Neural cell (in vitro differentiated cells): Measurements from ENCODE around the gene TSACC. TPM values are rescaled to one million over a fixed set of nuclear protein-coding genes. Genes with fewer than 3 reads are reported as not detected.

Experiments used
- H2AFZ ChIP-seq: fragments of 200-600, 300-800 bp; sonication (generic), shearing (Covaris generic); 2 replicates; pipeline ENCODE4 v1.6.0; 2014; ENCODE audit warnings: low read depth, mild to moderate bottlenecking, antibody characterized with exemption, low read length, moderate library complexity
- H3F3A ChIP-seq: fragments of 200-600 bp; shearing (Covaris generic); 2 replicates; pipeline ENCODE4 v1.6.1; 2016; ENCODE audit warnings: mild to moderate bottlenecking, moderate library complexity, mixed read lengths, antibody characterized with exemption, low read length; ENCODE audit not compliant: insufficient read depth, poor library complexity, severe bottlenecking
- H3K27ac ChIP-seq: fragments of 200-600, 300-800 bp; sonication (generic), shearing (Covaris generic); 2 replicates; pipeline ENCODE4 v1.5.1; 2014; ENCODE audit warnings: mild to moderate bottlenecking, low read length, moderate library complexity
- H3K27me3 ChIP-seq: fragments of 300-800, 200-600 bp; sonication (generic), shearing (Covaris generic); 2 replicates; pipeline ENCODE4 v1.6.0; 2014; ENCODE audit warnings: mild to moderate bottlenecking, low read depth, low read length, moderate library complexity; ENCODE audit not compliant: insufficient read depth
- H3K36me3 ChIP-seq: fragments of 300-800, 200-600 bp; sonication (generic), shearing (Covaris generic); 2 replicates; pipeline ENCODE4 v1.5.1; 2014; ENCODE audit warnings: mild to moderate bottlenecking, antibody characterized with exemption, low read length, moderate library complexity; ENCODE audit not compliant: insufficient read depth
- H3K4me2 ChIP-seq: fragments of 300-800, 200-600 bp; sonication (generic), shearing (Covaris generic); 2 replicates; pipeline ENCODE4 v1.6.0; 2014; ENCODE audit warnings: mild to moderate bottlenecking, low read length
- H3K4me3 ChIP-seq: fragments of 300-800, 200-600 bp; sonication (generic), shearing (Covaris generic); 2 replicates; pipeline ENCODE4 v1.5.1; 2014; ENCODE audit warnings: mild to moderate bottlenecking, low read length, moderate library complexity
- H3K79me2 ChIP-seq: fragments of 200-600 bp; shearing (Covaris generic); replicated peaks from 2 replicates; pipeline ENCODE4 v1.6.0; 2014; ENCODE audit warnings: mild to moderate bottlenecking, low read length, moderate library complexity; ENCODE audit not compliant: insufficient read depth
- H3K9ac ChIP-seq: fragments of 300-800, 200-600 bp; sonication (generic), shearing (Covaris generic); 2 replicates; pipeline ENCODE4 v1.6.1; 2016; ENCODE audit warnings: mild to moderate bottlenecking, low read length, mixed read lengths
- H3K9me2 ChIP-seq: fragments of 200-600 bp; shearing (Covaris generic); 2 replicates; pipeline ENCODE4 v1.6.1; 2016; ENCODE audit warnings: mild to moderate bottlenecking, low read length, mixed read lengths; ENCODE audit not compliant: insufficient read depth
- H3K9me3 ChIP-seq: fragments of 200-600, 300-800 bp; sonication (generic), shearing (Covaris generic); 2 replicates; pipeline ENCODE4 v1.6.1; 2016; ENCODE audit warnings: mild to moderate bottlenecking, mixed run types, low read length, moderate library complexity, mixed read lengths
- H4K20me1 ChIP-seq: fragments of 200-600 bp; shearing (Covaris generic); 2 replicates; pipeline ENCODE4 v1.6.1; 2016; ENCODE audit warnings: mild to moderate bottlenecking, mixed run types; ENCODE audit not compliant: insufficient read depth
- EP300 ChIP-seq: fragments of 450-650 bp; conservative IDR thresholded peaks from 2 replicates; pipeline ENCODE4 v1.6.1; 2014; ENCODE audit warnings: antibody characterized with exemption, mild to moderate bottlenecking, moderate library complexity; ENCODE audit not compliant: poor library complexity, severe bottlenecking
- EZH2 ChIP-seq: fragments of 200-600, 300-800 bp; shearing (Covaris generic), sonication (generic); IDR thresholded peaks from 2 replicates; pipeline ENCODE4 v1.6.1; 2014; ENCODE audit warnings: antibody characterized with exemption, low read length, borderline replicate concordance, mild to moderate bottlenecking; ENCODE audit not compliant: insufficient read depth, poor library complexity, severe bottlenecking
- MXI1 ChIP-seq: fragments of 450-650 bp; conservative IDR thresholded peaks from 2 replicates; pipeline ENCODE4 v1.6.1; 2014; ENCODE audit warnings: antibody characterized with exemption, mild to moderate bottlenecking; ENCODE audit not compliant: poor library complexity, severe bottlenecking
- POLR2AphosphoS5 ChIP-seq: IDR thresholded peaks from 2 replicates; pipeline ENCODE4 v1.6.1; 2012
- RAD21 ChIP-seq: fragments of 450-650 bp; conservative IDR thresholded peaks from 2 replicates; pipeline ENCODE4 v1.6.1; 2014; ENCODE audit warnings: antibody characterized with exemption, mild to moderate bottlenecking, moderate library complexity
- REST ChIP-seq: IDR thresholded peaks from 2 replicates; pipeline ENCODE4 v1.6.1; 2012; ENCODE audit warnings: borderline replicate concordance
- SMC3 ChIP-seq: fragments of 450-650 bp; conservative IDR thresholded peaks from 2 replicates; pipeline ENCODE4 v1.6.1; 2014; ENCODE audit warnings: antibody characterized with exemption, mild to moderate bottlenecking, moderate library complexity; ENCODE audit not compliant: poor library complexity
- TAF1 ChIP-seq: IDR thresholded peaks from 2 replicates; pipeline ENCODE4 v1.6.1; 2012; ENCODE audit warnings: low read depth
- polyA plus RNA-seq: library from polyadenylated mRNA; depleted of rRNA; stranded (reverse); fragments of >200 nt; gene quantifications from 2 replicates; pipeline ENCODE4 v1.2.3, GENCODE V29; 2014
- TF ChIP-seq, protein P1 (sequence below): fragments of 450-650 bp; IDR thresholded peaks from 2 replicates; pipeline ENCODE4 v1.5.1; 2014; ENCODE audit warnings: antibody characterized with exemption, mild to moderate bottlenecking, moderate library complexity; ENCODE audit not compliant: poor library complexity, severe bottlenecking

TSACC gene
- polyA plus RNA-seq, 1 donor from 2014 or later = not detected

DNA sequence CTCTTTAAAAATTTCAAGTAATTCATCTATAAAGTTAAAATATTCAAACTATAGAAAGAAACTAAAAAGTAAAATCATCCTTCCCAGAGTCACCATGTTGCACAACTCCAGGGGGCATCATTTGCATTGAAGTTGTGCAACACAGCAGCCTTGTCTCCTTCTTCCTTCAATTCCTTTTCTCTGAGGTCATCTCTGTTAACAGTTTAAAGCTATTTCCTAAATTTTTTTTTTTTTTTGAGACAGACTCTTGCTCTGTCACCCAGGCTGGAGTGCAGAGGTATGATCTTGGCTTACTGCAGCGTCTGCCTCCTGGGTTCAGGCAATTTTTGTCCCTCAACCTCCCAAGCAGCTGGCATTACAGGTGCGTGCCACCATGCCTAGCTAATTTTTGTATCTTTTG is 37.8 kb downstream of the TSACC start:
- no peaks in the 10 kb centered on the region for H3K9me3 ChIP-seq
- H3K4me2 ChIP-seq = no peak overlapping the region
- H3K9ac ChIP-seq = no peak overlapping the region
- H3K4me3 ChIP-seq = no peak overlapping the region
- TF ChIP-seq EZH2 = no peak
- no peak overlapping the region for H3K27ac ChIP-seq
- H4K20me1 ChIP-seq = no peaks in the 10 kb centered on the region
- no peaks in the 10 kb centered on the region for H3K36me3 ChIP-seq
- H3K27me3 ChIP-seq = peaks cover 15% of the 10 kb centered on the region
- no peaks in the 10 kb centered on the region for H3K9me2 ChIP-seq
- no peaks in the 10 kb centered on the region for H3F3A ChIP-seq
- H2AFZ ChIP-seq = no peak overlapping the region
- H3K79me2 ChIP-seq = no peaks in the 10 kb centered on the region

DNA sequence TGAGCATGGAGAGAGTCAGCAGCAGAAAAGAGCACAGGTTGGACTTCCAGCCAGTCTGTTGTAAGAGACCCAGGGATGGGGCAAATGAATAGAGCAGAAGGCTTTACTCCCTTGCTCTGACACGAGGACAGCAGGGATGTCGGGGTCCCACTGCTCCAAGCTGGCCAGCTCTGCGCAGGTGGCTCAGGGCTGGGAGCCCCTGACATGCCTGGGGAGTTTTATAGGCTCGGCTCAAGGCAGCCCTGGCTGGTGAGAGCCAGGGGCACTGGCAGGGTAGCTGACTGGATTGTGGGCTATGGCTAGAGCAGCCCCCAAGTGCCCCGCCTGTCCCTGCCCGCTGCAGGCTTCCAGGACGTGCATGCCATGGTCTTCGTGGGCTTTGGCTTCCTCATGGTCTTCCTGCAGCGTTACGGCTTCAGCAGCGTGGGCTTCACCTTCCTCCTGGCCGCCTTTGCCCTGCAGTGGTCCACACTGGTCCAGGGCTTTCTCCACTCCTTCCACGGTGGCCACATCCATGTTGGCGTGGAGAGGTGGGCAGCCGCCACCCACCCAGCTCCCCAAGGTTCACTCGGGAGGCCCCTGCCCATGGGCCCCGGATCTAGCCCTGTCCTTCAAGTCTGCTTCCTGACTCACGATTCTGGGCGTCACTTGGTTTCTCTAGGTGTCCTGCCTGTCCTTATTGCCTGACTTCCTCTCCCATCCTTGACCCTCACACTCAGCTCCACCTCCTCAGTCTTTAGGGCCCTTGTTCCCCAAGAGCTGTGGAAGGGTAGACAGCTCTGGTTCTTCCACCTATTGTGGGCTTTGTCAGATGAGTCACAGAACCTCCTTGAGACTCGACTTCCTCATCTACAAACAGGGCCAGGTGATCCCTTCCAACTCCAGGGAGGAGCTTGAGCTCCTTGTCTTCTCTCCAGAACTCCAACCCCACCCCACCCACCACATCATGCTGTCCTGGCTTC is 38.9 kb downstream of the TSACC start:
- Histone ChIP-seq H3K9me3 (no peaks in the 10 kb centered on the region), H3K79me2 (no peaks in the 10 kb centered on the region), H3F3A (no peaks in the 10 kb centered on the region), H3K4me3 (no peak overlapping the region), H3K9me2 (no peaks in the 10 kb centered on the region), H3K27ac (no peak overlapping the region), H3K4me2 (no peak overlapping the region), H3K9ac (no peak overlapping the region), H3K36me3 (no peaks in the 10 kb centered on the region), H2AFZ (no peak overlapping the region), H4K20me1 (no peaks in the 10 kb centered on the region), H3K27me3 (peaks cover 9% of the 10 kb centered on the region)
- no peak for TF ChIP-seq POLR2AphosphoS5
- TF ChIP-seq MXI1 = no peak
- TF ChIP-seq EP300 = no peak
- TF ChIP-seq TAF1 = no peak
- no peak for TF ChIP-seq RAD21
- no peak for TF ChIP-seq EZH2
- no peak for TF ChIP-seq SMC3
- TF ChIP-seq, protein P1, sequence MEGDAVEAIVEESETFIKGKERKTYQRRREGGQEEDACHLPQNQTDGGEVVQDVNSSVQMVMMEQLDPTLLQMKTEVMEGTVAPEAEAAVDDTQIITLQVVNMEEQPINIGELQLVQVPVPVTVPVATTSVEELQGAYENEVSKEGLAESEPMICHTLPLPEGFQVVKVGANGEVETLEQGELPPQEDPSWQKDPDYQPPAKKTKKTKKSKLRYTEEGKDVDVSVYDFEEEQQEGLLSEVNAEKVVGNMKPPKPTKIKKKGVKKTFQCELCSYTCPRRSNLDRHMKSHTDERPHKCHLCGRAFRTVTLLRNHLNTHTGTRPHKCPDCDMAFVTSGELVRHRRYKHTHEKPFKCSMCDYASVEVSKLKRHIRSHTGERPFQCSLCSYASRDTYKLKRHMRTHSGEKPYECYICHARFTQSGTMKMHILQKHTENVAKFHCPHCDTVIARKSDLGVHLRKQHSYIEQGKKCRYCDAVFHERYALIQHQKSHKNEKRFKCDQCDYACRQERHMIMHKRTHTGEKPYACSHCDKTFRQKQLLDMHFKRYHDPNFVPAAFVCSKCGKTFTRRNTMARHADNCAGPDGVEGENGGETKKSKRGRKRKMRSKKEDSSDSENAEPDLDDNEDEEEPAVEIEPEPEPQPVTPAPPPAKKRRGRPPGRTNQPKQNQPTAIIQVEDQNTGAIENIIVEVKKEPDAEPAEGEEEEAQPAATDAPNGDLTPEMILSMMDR = no peak
- TF ChIP-seq REST = no peak
